Measurements from ENCODE around the gene RAP1GAP2. TPM values are rescaled to one million over a fixed set of nuclear protein-coding genes. Genes with fewer than 3 reads are reported as not detected.

Gene RAP1GAP2
- total RNA-seq, 4 donors from 2014 or later, result 0.85 to 2.4 (median 1.5) TPM

- intact Hi-C loops (cut with DNase I; ENCODE audit: low total_unique reads) (no loop called here), in situ Hi-C loops (cut with MboI; ENCODE audit: low sequenced_read_pairs in 4 of 4) (no loop called here)
- TF ChIP-seq POLR2A (IDR thresholded peaks at IDR 0.05), result no peak
- TF ChIP-seq, protein P1, sequence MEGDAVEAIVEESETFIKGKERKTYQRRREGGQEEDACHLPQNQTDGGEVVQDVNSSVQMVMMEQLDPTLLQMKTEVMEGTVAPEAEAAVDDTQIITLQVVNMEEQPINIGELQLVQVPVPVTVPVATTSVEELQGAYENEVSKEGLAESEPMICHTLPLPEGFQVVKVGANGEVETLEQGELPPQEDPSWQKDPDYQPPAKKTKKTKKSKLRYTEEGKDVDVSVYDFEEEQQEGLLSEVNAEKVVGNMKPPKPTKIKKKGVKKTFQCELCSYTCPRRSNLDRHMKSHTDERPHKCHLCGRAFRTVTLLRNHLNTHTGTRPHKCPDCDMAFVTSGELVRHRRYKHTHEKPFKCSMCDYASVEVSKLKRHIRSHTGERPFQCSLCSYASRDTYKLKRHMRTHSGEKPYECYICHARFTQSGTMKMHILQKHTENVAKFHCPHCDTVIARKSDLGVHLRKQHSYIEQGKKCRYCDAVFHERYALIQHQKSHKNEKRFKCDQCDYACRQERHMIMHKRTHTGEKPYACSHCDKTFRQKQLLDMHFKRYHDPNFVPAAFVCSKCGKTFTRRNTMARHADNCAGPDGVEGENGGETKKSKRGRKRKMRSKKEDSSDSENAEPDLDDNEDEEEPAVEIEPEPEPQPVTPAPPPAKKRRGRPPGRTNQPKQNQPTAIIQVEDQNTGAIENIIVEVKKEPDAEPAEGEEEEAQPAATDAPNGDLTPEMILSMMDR (IDR thresholded peaks at IDR 0.05 in 4 of 5, conservative IDR thresholded peaks at IDR 0.05 in 1 of 5), result no peak
- Histone ChIP-seq H3K4me3 (no peak overlapping the region), H3K36me3 (no peaks in the 10 kb centered on the region), H3K9me3 (no peaks in the 10 kb centered on the region), H3K27ac (no peak overlapping the region), H3K27me3 (peaks cover 5 to 11% (median 6%) of the 10 kb centered on the region in 3 donors), H3K4me1 (no peaks in the 10 kb centered on the region)
- ATAC-seq (no peak), DNase-seq (no peak)
These were observed 5.6 kb downstream of the RAP1GAP2 start for GRCh38 chr17:2801841-2802240.

- DNase-seq, result no peak
- Histone ChIP-seq H3K27me3 (peaks cover 5 to 11% (median 5%) of the 10 kb centered on the region in 3 donors), H3K4me3 (no peak overlapping the region), H3K27ac (no peak overlapping the region), H3K4me1 (no peaks in the 10 kb centered on the region), H3K9me3 (no peaks in the 10 kb centered on the region), H3K36me3 (no peaks in the 10 kb centered on the region)
- no peak for ATAC-seq
- intact Hi-C loops (cut with DNase I; ENCODE audit: low total_unique reads) (no loop called here), in situ Hi-C loops (cut with MboI; ENCODE audit: low sequenced_read_pairs in 4 of 4) (no loop called here)
- no peak for TF ChIP-seq POLR2A (IDR thresholded peaks at IDR 0.05)
- TF ChIP-seq, protein P1 (IDR thresholded peaks at IDR 0.05 in 4 of 5, conservative IDR thresholded peaks at IDR 0.05 in 1 of 5), result no peak
These were observed 6.3 kb downstream of the RAP1GAP2 start for GRCh38 chr17:2802574-2802973.

GRCh38 chr17:2803386-2803785, 7.1 kb downstream of the RAP1GAP2 start:
- in situ Hi-C loops (cut with MboI; ENCODE audit: low sequenced_read_pairs in 4 of 4), result no loop called here
- Histone ChIP-seq H3K4me3 (no peak overlapping the region), H3K27ac (no peak overlapping the region), H3K9me3 (no peaks in the 10 kb centered on the region), H3K27me3 (peaks cover 0 to 11% (median 5%) of the 10 kb centered on the region in 3 donors), H3K36me3 (no peaks in the 10 kb centered on the region), H3K4me1 (no peaks in the 10 kb centered on the region)
- DNase-seq (no peak), ATAC-seq (no peak)
- TF ChIP-seq, protein P1 (IDR thresholded peaks at IDR 0.05 in 4 of 5, conservative IDR thresholded peaks at IDR 0.05 in 1 of 5), result no peak
- no peak for TF ChIP-seq POLR2A (IDR thresholded peaks at IDR 0.05)
- intact Hi-C loops (cut with DNase I; ENCODE audit: low total_unique reads), result no loop called here

DNA sequence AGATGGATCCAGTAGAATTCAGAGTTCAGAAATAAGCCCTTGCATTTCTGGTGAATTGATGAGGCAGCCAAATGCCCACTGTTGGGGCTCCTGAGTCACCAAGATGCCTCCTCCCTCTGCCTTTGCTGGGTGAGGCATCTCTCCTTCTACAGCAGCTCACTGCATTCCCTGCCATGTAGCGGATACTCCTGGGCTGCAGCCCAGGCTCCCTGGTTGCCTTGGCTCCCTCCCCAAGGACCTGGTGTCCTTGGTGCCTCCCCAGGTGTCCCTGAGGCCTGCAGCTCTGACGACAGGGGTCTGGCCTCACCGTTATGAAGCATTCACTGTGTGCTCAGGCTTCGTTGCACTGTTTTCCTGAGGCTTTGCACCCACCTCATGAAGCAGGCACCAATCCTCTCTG, 7.7 kb downstream of the RAP1GAP2 start:
- Histone ChIP-seq H3K4me3 (no peak overlapping the region), H3K27me3 (peaks cover 0 to 10% (median 5%) of the 10 kb centered on the region in 3 donors), H3K4me1 (no peaks in the 10 kb centered on the region), H3K36me3 (no peaks in the 10 kb centered on the region), H3K9me3 (no peaks in the 10 kb centered on the region), H3K27ac (no peak overlapping the region)
- ATAC-seq, result no peak
- DNase-seq, result no peak
- in situ Hi-C loops (cut with MboI; ENCODE audit: low sequenced_read_pairs in 4 of 4) (no loop called here), intact Hi-C loops (cut with DNase I; ENCODE audit: low total_unique reads) (no loop called here)
- TF ChIP-seq, protein P1 (IDR thresholded peaks at IDR 0.05 in 4 of 5, conservative IDR thresholded peaks at IDR 0.05 in 1 of 5), result no peak
- no peak for TF ChIP-seq POLR2A (IDR thresholded peaks at IDR 0.05)

DNA sequence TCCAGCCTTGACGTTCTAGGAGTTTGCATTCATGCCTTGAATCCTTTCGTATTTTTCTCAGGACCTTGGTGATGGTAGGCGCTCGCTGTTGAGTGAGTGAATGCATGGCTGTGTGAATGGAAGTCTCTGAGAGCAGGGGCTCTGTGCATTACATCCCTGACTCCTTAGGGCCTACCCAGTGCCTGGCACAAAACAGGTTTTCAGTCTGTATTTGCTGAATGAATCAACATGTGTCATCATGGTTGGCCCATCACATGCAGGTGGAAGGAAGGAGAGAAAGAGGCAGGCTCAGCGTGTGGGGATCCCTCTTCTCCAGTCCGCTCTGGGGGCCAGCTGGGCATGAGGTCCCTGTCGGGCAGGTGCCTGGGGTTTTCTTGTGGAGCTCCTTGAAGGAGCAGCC, 8.7 kb downstream of the RAP1GAP2 start:
- ATAC-seq, result no peak
- DNase-seq, result no peak
- no peak overlapping the region for H3K4me3 ChIP-seq
- H3K27me3 ChIP-seq, result peaks cover 0 to 6% (median 5%) of the 10 kb centered on the region in 3 donors
- H3K36me3 ChIP-seq, result no peaks in the 10 kb centered on the region
- no peak overlapping the region for H3K27ac ChIP-seq
- no peaks in the 10 kb centered on the region for H3K4me1 ChIP-seq
- intact Hi-C loops (cut with DNase I; ENCODE audit: low total_unique reads) (no loop called here), in situ Hi-C loops (cut with MboI; ENCODE audit: low sequenced_read_pairs in 4 of 4) (no loop called here)
- no peaks in the 10 kb centered on the region for H3K9me3 ChIP-seq
- TF ChIP-seq POLR2A (IDR thresholded peaks at IDR 0.05), result no peak
- TF ChIP-seq, protein P1 (IDR thresholded peaks at IDR 0.05 in 4 of 5, conservative IDR thresholded peaks at IDR 0.05 in 1 of 5), result no peak

All from gastrocnemius medialis (tissue), 4 donors.